Liver (tissue), 9 donors: ENCODE data around the gene NECTIN4. TPM values are rescaled to one million over a fixed set of nuclear protein-coding genes. Genes with fewer than 3 reads are reported as not detected.

Experiments used
- DNase-seq: peaks from one replicate; pipeline ENCODE4 v3.0.0-alpha.2; 2017; ENCODE audit warnings: low spot score
- H3K27ac ChIP-seq, 2 donors: one replicate each; pipeline ENCODE4 v1.7.0; 2013; ENCODE audit warnings: inconsistent platforms in 2 of 2, low read length in 2 of 2, control low read depth in 1 of 2, low read depth in 1 of 2, mild to moderate bottlenecking in 1 of 2
- H3K27me3 ChIP-seq, 4 donors: one replicate each; pipeline versions ENCODE4 v1.6.1 to v1.7.0; 2013; ENCODE audit warnings: low read length in 3 of 4, inconsistent platforms in 1 of 4, mild to moderate bottlenecking in 1 of 4, moderate library complexity in 1 of 4; ENCODE audit not compliant: control insufficient read depth in 4 of 4, insufficient read depth in 4 of 4
- H3K36me3 ChIP-seq, 4 donors: one replicate each; pipeline versions ENCODE4 v1.6.1 to v1.7.0; 2013; ENCODE audit warnings: low read length in 3 of 4, mild to moderate bottlenecking in 3 of 4, low read depth in 1 of 4, moderate library complexity in 1 of 4; ENCODE audit not compliant: control insufficient read depth in 4 of 4, insufficient read depth in 3 of 4
- H3K4me1 ChIP-seq, 4 donors: one replicate each; pipeline versions ENCODE4 v1.6.1 to v1.7.0; 2013; ENCODE audit warnings: low read length in 3 of 4, mild to moderate bottlenecking in 3 of 4, moderate library complexity in 1 of 4; ENCODE audit not compliant: control insufficient read depth in 4 of 4, insufficient read depth in 4 of 4
- H3K4me3 ChIP-seq, 3 donors: one replicate each; pipeline versions ENCODE4 v1.6.1 to v1.7.0; 2013; ENCODE audit warnings: low read length in 3 of 3, control low read depth in 1 of 3, low read depth in 1 of 3, mild to moderate bottlenecking in 1 of 3
- H3K9ac ChIP-seq, 2 donors: one replicate each; pipeline ENCODE4 v1.7.0; 2013; ENCODE audit warnings: low read length in 2 of 2, mild to moderate bottlenecking in 2 of 2, moderate library complexity in 2 of 2, control low read depth in 1 of 2, low read depth in 1 of 2
- H3K9me3 ChIP-seq, 4 donors: one replicate each; pipeline versions ENCODE4 v1.6.1 to v1.7.0; 2013; ENCODE audit warnings: low read length in 3 of 4; ENCODE audit not compliant: control insufficient read depth in 4 of 4
- ATF3 ChIP-seq: IDR thresholded peaks from 2 replicates; pipeline ENCODE4 v1.6.1; 2016; ENCODE audit warnings: antibody characterized with exemption
- CTCF ChIP-seq: fragments of 150-350 bp; IDR thresholded peaks from 2 replicates; pipeline ENCODE4 v1.5.1; 2017; ENCODE audit warnings: improper control_type of control experiment, low read depth, low read length; ENCODE audit not compliant: missing input control
- EGR1 ChIP-seq, 2 donors: IDR thresholded peaks; 2 replicates each; pipeline ENCODE4 v1.6.1; 2016 to 2018; ENCODE audit warnings: antibody characterized with exemption in 2 of 2, low read depth in 2 of 2
- FOXA1 ChIP-seq: IDR thresholded peaks from 2 replicates; pipeline ENCODE4 v1.6.1; 2016; ENCODE audit warnings: antibody characterized with exemption
- FOXA2 ChIP-seq: IDR thresholded peaks from 2 replicates; pipeline ENCODE4 v1.6.1; 2016; ENCODE audit warnings: antibody characterized with exemption
- GABPA ChIP-seq, 2 donors: IDR thresholded peaks in 1 of 2; conservative IDR thresholded peaks in 1 of 2; 2 replicates each; pipeline ENCODE4 v1.6.1; 2016; ENCODE audit warnings: antibody characterized with exemption in 2 of 2, mild to moderate bottlenecking in 1 of 2, moderate library complexity in 1 of 2
- HNF4A ChIP-seq, 2 donors: conservative IDR thresholded peaks; 2 replicates each; pipeline ENCODE4 v1.6.1; 2016; ENCODE audit warnings: antibody characterized with exemption in 2 of 2, mild to moderate bottlenecking in 2 of 2
- JUND ChIP-seq, 2 donors: IDR thresholded peaks; 2 replicates each; pipeline ENCODE4 v1.6.1; 2016; ENCODE audit warnings: antibody characterized with exemption in 2 of 2
- MAX ChIP-seq: IDR thresholded peaks from 2 replicates; pipeline ENCODE4 v1.6.1; 2016; ENCODE audit warnings: antibody characterized with exemption
- NR2F2 ChIP-seq: IDR thresholded peaks from 2 replicates; pipeline ENCODE4 v1.6.1; 2016; ENCODE audit warnings: antibody characterized with exemption
- RAD21 ChIP-seq, 2 donors: IDR thresholded peaks; 2 replicates each; pipeline ENCODE4 v1.6.1; 2016; ENCODE audit warnings: antibody characterized with exemption in 2 of 2, mild to moderate bottlenecking in 2 of 2
- REST ChIP-seq: IDR thresholded peaks from 2 replicates; pipeline ENCODE4 v1.6.1; 2016; ENCODE audit warnings: antibody characterized with exemption, mild to moderate bottlenecking
- RXRA ChIP-seq, 2 donors: IDR thresholded peaks; 2 replicates each; pipeline ENCODE4 v1.6.1; 2017 to 2018; ENCODE audit warnings: antibody characterized with exemption in 2 of 2, mild to moderate bottlenecking in 1 of 2
- SP1 ChIP-seq: IDR thresholded peaks from 2 replicates; pipeline ENCODE4 v1.6.1; 2018; ENCODE audit warnings: antibody characterized with exemption, mild to moderate bottlenecking
- TAF1 ChIP-seq: conservative IDR thresholded peaks from 2 replicates; pipeline ENCODE4 v1.6.1; 2016; ENCODE audit warnings: antibody characterized with exemption, mild to moderate bottlenecking
- YY1 ChIP-seq: IDR thresholded peaks from 2 replicates; pipeline ENCODE4 v1.6.1; 2016; ENCODE audit warnings: antibody characterized with exemption, mild to moderate bottlenecking
- ZBTB33 ChIP-seq: IDR thresholded peaks from 2 replicates; pipeline ENCODE4 v1.6.1; 2016; ENCODE audit warnings: antibody characterized with exemption
- WGBS: extraction: QIAGEN DNeasy Blood & Tissue Kit; methylation state at CpG from one replicate; pipeline ENCODE4 v1.1.7; 2013; 5-methylcytosine and 5-hydroxymethylcytosine counted together
- polyA plus RNA-seq, 2 donors: library from polyadenylated mRNA; stranded (reverse) in 1 of 2; unstranded in 1 of 2; fragments of 200-250 nt in 1 of 2; fragments of >200 nt in 1 of 2; fragmentation: Nextera tagmentation in 1 of 2; extraction: Ambion mirVana in 1 of 2; gene quantifications; one replicate each; pipeline versions ENCODE4 v1.2.1 to v1.2.3, GENCODE V29; 2013 to 2015
- total RNA-seq, 2 donors: library from RNA; depleted of rRNA; stranded (reverse); fragments of >200 nt; gene quantifications; one replicate each; pipeline ENCODE4 v1.2.3, GENCODE V29; 2014
- donor health status: healthy.
- donor health status: healthy.
- donor health status: healthy.
- donor health status: healthy.
- donor health status: healthy.

Gene NECTIN4
- total and polyA plus RNA-seq, 4 donors: 0.01 TPM; not detected in 3

- Histone ChIP-seq H3K9me3 (no peaks in the 10 kb centered on the region), H3K4me1 (no peaks in the 10 kb centered on the region), H3K9ac (no peak overlapping the region), H3K27ac (no peak overlapping the region), H3K27me3 (no peaks in the 10 kb centered on the region), H3K36me3 (no peaks in the 10 kb centered on the region), H3K4me3 (no peak overlapping the region)
- TF ChIP-seq ATF3 (no peak), CTCF (no peak), MAX (no peak), HNF4A (conservative IDR thresholded peaks at IDR 0.05) (no peak), SP1 (no peak), ZBTB33 (no peak), GABPA (IDR thresholded peaks at IDR 0.05 in 1 of 2, conservative IDR thresholded peaks at IDR 0.05 in 1 of 2) (no peak), FOXA2 (no peak), RXRA (IDR thresholded peaks at IDR 0.05) (no peak), EGR1 (IDR thresholded peaks at IDR 0.05; ENCODE audit: low read depth in 2 of 2) (no peak), JUND (IDR thresholded peaks at IDR 0.05) (no peak), REST (no peak), YY1 (no peak)
- 73% methylated on average over 9 of the region's 9 CpGs for WGBS
- DNase-seq: no peak
Observed at GRCh38 chr1:161077426-161077825, 11.9 kb downstream of the NECTIN4 start.

- no peak overlapping the region for H3K4me3 ChIP-seq
- H3K27me3 ChIP-seq: no peaks in the 10 kb centered on the region
- H3K27ac ChIP-seq: no peak overlapping the region
- no peak for DNase-seq
- H3K9me3 ChIP-seq: no peaks in the 10 kb centered on the region
- H3K36me3 ChIP-seq: no peaks in the 10 kb centered on the region
- H3K9ac ChIP-seq: no peak overlapping the region
- TF ChIP-seq TAF1 (no peak), SP1 (no peak), GABPA (IDR thresholded peaks at IDR 0.05 in 1 of 2, conservative IDR thresholded peaks at IDR 0.05 in 1 of 2) (no peak), YY1 (no peak), FOXA1 (no peak), NR2F2 (no peak), HNF4A (conservative IDR thresholded peaks at IDR 0.05) (no peak), RAD21 (IDR thresholded peaks at IDR 0.05) (no peak), EGR1 (IDR thresholded peaks at IDR 0.05; ENCODE audit: low read depth in 2 of 2) (no peak), REST (no peak), JUND (IDR thresholded peaks at IDR 0.05) (no peak), RXRA (IDR thresholded peaks at IDR 0.05) (no peak), ATF3 (no peak), MAX (no peak), FOXA2 (no peak)
- H3K4me1 ChIP-seq: no peaks in the 10 kb centered on the region
Observed at GRCh38 chr1:161076410-161076809, 12.9 kb downstream of the NECTIN4 start.
